NCI-H82 treated with DMSO at 0.1 percent for 48 hours (cell line): ENCODE data around the gene GMPPB.
"Not testable (repeated sequence)": the region's sequence is repeated elsewhere in the genome, so short reads cannot be mapped to it uniquely, and the experiment has no call there.

Source experiments
- DNase-seq: peaks from one replicate; lab custom pipeline; 2025; ENCODE audit not compliant: unreplicated experiment; lab: John Stamatoyannopoulos, UW

GMPPB gene

DNA sequence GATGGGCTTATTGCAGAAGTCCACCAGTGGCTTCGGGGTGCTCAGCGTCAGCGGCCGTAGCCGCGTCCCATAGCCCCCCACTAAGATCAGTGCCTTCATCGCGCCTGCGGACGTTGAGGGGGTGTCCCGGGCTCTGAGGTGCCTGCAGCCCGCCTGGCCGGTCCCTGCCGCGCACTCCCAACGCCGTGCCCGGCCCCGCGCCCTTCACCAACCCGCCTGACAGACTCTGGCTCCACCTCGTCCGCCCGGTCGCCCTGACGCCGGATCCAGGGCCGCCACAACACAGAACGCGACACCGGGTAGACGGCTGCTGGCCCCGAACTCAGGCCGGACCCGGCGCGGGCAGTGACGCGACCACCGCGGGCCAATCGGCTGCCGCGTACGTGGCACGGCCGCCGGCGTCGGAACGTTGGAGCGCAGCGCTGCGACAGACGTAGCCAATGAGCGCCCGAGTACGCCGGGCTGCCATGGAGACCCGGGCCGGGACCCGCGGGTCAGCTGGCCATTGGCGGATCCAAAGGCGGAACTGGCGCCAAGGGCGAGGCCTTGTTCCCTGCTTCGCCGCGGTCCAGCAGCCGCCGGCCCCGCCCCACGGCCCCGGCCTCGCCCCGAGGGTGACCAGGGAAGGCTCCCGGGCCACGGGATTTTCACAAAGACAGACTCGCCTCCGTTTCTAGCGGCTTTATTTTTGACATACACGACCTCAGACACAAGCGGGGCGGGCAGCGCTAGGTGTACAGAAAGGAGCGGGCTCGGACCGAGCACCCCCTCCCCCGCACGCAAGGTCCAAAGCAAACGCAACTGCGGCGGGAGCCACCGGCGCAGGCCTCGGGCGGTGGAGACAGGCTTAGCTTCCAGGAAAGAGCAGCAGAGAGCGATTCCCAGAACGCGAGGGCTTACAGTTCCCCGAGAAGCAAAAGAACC is at the start of gene GMPPB:
Gene GMPPB, minus strand, starts transcription at position 324 of the 924 bp plus-strand sequence. Its CDS starts 225 bp downstream, at position 99.
- peak; percentile 74 for DNase-seq

DNA sequence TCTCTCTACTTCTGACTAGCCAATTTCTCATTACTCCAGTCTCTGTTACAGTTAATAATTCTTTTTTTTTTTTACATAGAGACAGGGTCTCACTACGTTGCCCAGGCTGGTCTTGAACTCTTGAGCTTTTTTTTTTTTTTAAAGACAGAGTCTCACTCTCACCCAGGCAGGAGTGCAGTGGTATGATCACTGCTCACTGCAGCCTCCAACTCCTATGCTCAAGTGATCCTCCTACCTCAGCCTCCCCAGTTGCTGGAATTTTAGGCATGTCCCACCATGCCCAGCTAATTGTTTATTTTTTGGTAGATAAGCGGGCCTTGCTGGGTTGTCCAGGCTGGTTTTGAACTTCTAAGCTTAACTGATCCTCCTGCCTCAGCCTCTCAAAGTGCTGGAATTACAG is 49.0 kb upstream of the GMPPB start:
- DNase-seq: no peak

DNA sequence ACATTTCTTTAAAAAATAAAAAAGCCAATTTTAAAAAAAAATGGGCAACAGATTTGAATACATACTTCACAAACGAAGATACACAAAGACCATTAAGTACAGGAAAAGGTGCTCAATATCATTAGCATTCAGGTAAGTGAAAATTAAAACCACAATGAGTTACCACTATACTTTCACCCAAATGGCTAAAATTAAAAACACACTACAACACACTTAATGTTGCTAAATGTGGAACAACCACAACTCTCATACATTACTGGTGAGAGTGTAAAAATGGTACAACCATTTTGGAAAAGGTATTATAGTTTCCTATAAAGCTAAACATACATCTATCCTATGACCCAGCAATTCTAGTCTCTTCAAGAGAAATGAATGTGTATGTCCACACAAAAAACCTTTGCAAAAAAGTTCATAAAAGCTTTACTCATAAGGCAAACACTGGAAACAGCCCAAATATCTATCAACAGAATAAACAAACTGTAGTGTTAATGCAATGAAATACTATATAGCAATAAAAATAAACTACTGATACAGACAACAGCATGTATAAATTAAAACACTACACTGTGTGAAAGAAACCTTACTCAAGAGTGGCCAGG is 47.7 kb upstream of the GMPPB start:
- DNase-seq: no peak

DNA sequence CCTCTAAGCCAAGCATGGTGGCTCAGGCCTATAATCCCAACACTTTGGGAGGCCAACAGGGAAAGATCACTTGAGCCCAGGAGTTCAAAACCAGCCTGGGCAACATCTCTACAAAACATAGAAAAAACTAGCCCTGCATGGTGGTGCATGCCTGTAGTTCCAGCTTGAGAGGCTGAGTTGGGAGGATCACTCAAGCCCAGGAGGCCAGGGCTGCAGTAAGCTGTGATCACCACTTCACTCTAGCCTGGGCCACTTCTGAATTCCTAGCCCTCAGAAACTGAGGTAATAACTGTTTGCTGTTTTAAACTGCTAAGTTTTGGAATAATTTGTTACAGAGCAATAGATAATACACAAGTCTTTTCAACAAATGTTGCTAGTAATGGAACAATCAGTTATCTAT is 46.2 kb upstream of the GMPPB start:
- no peak for DNase-seq

DNA sequence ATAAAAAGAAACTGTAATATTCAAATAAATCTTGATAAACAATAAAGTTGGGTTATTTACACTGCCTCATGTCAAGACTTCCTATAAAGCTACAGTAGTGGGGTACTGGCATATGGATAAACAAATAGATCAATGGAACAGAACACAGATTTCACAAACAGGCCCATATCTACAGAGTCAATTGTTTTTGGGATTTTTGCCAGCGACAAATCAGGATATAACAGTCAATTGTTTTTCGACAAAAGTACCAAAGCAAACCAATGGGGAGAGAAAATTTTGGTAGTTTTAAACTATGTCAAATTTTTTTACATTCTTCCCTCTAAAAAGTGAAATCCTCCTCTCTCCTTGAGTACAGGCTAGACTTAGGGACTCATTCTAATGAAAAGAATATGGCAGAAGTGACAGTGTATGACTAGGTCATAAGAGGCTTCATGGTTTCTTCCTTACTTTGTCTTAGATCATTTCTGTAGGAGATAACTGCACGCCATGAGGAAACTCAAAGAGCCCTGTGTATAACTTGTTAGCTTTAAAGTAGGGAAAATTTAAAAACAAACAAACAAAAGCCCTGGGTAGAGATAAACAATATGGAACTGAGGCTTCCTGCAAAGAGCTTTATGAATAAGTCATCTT is 45.6 kb upstream of the GMPPB start:
- no peak for DNase-seq

DNA sequence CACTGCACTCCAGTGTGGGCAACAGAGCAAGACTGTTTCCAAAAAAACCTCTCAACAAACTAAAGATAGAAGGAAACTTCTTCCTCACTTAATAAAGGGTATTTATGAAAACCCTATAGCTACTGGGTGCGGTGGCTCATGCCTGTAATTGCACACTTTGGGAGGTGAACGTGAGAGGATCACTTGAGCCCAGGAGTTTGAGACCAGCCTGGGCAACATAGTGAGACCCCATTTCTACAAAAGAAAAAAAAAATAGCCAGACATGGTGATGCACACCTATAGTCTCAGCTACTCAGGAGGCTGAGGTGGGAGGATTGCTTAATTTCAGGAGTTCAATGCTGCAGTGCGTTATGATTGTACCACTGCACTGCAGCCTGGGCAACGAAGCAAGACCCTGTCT is 40.2 kb upstream of the GMPPB start:
- no peak for DNase-seq

DNA sequence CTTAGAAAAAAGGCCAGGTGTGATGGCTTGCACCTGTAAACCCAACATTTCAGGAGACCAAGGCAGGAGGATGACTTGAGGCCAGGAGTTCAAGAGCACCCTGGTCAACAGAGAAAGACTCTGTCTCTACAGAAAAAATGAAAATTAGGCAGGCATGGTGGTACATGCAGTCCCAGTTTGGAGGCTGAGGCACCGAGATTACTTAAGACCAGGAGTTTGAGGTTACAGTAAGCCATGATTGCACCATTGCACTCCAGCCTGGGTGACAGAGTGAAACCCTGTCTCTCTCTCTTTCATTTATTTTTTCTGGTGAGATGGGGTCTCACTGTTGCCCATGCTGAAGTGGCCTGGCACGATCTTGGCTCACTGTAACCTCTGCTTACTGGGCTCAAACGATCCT is 37.9 kb upstream of the GMPPB start:
- DNase-seq: no peak

DNA sequence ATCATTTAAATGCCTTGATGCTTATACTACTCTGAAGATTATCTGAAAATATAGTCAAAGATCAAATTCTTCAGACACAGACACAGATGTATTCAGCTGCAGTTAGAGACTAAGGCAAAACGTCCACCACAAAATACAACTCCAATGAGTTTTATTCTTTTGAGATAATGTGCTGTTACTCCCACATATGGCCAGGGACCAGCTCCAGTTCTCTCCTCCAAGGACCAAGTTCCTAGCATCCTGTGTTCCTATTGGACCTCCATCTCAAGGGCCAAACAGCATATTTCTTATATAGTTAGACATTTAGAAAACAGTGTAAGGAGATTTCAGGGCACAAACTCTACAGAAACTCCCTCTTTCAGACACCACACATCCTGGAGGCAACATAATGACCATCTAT is 35.5 kb upstream of the GMPPB start:
- DNase-seq: no peak

DNA sequence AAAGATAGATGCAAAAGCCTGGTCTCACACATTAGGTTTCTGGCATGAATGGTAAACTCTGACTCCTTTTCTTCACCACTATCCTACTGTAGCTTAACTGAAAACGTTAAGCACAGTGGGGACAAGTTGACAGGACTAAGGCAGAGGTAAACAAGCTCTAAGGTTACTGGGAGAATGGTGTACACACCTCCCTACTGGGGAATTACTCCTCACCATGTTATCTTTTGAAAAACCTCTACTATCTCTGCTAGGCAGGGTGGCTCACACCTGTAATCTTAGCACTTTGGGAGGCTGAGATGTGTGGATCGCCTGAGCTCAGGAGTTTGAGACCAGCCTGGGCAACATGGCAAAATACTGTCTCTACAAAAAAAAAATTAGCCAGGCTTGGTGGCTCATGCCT is 33.4 kb upstream of the GMPPB start:
- no peak for DNase-seq

DNA sequence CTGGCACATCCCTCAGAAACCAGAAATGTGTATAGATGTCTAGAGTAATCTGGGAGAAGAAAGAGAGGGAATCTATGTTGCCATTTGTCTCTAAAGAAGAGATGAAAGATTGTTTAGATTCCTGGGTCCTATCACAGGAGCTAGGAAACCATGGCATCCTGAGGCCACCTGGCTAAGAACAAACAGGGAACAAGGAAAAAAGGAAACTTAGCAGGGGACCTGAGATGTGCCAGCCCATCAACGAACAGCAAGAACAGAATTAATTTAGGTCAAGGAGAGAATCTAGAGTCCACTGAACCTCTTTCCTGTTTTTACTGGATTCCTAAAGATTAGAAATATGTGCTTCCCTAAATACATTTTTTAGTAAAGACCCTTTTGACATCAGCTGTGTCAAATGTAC is 32.3 kb upstream of the GMPPB start:
- DNase-seq: no peak

DNA sequence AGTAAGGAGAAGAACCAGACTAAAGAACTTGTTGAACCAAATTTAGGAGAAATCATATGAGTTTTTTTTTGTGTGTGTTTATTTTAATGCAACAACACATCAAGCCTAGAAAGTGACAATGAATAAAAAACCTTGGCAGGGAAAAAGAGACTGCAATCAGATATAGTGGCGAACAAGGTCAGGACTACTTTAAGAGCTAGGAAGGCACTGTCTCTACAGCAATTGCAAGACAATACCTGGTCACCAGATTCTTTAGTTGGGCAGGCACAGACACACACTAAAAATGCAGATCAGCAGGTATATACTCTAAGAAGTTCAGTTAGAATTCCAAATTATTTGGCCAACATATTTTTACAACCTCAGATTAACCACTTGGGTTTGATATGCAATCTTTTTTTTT is 30.8 kb upstream of the GMPPB start:
- no peak for DNase-seq

DNA sequence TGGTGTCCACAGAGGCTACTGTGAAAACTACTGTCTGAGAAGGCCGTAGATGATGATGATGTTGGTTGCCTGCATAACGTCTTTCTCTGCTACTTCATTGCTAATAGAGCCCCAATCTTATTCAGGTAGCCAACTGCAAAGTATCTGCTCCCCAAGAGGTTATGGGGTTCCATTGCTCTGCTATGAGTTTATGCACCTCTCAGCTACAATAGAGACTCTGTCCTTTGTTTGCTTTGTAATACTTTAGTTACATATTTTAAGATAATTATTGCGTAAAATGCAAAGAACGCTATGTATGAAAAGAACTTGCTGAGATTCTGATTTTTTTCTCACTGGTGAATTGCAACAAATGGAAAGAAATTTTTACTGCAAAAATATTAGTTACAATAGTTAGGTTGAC is 27.8 kb upstream of the GMPPB start:
- no peak for DNase-seq

DNA sequence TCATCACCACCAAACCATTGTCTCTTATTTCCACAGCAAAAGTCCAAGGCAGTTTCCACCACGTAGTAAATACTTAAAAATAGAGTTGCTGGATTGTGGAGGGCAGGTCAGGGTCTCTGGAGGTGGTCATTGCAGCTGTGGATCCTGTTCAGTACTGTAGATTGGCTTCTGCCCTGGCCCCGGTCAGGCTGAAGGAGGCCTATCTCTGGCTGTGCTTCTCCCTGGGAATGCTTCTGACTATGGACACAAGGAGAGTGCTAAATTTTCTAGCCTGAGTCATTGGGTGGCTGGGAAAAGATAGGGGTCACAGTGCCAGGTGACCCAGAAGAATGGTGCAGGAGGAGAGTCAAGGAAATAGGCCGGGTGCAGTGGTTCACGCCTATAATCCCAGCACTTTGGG is 26.3 kb upstream of the GMPPB start:
- no peak for DNase-seq

DNA sequence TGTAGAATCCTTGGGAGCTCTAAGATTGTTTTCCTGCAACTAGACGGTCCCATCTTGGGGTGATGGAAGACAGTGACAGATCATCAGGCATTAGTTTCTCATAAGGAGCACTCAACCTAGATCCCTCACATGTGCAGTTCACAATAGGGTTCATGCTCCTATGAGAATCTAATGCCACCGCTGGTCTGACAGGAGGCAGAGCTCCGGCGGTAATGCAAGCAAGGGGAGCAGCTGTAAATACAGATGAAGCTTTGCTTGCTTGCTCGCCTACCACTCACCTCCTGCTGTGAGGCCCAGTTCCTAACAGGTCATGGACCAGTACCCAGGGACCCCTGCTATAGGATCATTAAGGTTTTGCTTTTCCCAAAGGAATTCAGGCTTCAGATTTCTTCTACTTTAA is 25.1 kb upstream of the GMPPB start:
- DNase-seq: not testable (repeated sequence)

DNA sequence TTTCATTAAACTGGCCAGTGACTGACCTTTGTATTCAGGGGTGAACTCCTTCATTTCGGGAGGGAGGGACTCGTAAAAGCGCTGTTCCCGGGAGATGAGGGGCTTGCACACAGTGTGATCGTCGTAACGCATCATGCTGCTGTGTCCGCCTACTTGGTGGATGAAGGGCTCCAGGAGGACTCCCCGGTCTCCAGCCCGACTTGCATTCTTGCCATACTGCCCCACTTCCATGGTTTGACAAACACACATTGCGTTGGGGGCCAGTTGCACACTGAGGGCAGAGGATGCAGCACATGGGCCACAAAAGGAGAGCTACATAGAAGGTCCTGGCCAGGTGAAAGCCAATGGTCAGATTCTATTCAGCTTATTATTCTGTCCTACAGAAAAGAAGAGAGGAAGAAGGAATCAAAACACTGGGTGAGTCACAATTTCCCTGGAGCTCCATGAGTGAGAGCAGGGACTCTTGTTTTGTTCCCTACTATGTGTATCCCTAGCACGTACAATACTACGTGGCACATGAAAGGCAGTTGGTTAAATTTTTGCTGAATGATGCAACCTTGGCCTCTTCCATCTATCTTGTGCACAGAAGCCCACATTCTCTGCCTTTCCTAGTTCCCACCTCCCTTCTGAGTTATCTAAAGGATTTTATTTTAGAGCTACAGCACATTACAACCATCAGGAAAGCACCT is 24.2 kb upstream of the GMPPB start:
- DNase-seq: no peak

DNA sequence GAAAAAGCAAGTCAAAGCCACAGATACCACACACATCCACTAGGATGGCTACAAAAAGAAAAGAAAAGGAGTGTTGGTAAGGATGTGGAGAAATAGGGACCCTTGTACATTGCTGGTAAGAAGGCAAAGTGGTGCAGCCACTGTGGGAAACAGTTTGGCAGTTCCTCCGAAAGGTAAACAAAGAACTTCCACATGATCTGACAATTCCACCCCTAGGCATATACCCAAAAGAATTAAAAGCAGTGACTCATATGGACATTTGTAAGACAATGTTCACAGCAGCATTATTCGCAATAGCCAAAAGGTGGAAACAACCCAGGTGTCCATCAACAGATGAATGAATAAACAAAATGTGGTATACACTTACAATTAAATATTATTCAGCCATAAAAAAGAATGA is 22.2 kb upstream of the GMPPB start:
- no peak for DNase-seq

DNA sequence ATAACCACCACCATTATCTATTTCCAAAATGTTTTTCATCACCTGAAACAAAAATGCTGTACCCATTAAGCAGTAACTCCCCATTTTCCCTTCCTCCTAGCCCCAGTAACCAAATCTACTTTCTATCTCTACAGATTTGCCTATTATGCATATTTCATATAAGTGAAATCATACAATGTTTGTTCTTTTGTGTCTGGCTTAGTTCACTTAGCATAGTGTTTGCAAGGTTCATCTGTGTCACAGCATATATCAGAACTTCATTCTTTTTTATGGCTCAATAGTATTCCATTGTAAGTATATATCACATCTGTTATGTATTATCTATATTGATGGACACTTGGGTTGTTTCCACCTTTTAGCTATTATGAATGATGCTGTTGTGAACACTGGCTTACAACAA is 16.7 kb upstream of the GMPPB start:
- DNase-seq: no peak

DNA sequence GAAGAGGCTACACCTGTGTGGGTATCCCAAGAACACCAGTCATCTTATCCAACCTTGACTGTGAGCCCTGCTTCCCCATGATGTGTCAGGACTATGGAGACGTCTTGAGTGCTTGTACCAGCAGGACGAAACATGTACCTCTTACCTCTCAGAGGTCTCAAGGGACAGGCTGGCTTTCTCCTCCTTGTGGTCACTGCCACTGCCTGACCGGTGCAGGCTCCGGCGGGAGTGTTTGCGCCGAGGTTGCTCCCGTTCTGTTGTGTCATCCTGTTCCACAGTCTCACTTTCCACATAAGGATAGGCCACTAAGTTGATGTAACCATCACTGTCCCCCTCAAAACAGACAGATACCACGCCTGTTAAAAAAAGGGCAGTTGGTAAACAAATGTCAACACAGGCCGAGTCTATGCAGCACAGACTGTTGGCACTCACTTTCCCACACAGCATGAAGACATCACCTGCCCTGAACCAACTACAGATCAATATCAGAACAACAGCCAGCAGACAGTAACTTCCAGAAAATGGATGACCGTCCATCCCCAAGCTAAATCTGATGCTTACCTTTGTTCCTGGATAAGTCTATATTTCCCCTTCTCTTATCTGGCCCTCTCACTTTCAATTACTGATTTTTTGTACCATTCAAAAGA is 14.4 kb upstream of the GMPPB start:
- DNase-seq: no peak

DNA sequence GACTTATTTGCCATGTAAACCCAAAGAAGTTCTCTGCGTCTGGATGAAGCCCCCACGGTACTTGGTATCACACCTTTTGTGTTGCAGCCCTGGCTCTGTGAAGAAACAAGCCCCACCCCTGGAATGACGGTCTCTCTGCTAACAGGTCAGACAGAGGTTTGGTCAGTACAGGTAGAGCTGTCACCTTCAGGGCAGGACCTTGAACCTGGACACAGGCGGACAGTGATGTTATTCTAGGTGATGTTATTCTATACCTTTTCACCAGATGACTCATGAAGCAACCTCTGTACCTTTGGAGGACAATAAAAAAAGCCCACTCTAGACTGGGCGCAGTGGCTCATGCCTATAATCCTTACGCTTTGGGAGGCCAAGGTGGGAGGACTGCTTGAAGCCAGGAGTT is 11.0 kb upstream of the GMPPB start:
- DNase-seq: no peak

DNA sequence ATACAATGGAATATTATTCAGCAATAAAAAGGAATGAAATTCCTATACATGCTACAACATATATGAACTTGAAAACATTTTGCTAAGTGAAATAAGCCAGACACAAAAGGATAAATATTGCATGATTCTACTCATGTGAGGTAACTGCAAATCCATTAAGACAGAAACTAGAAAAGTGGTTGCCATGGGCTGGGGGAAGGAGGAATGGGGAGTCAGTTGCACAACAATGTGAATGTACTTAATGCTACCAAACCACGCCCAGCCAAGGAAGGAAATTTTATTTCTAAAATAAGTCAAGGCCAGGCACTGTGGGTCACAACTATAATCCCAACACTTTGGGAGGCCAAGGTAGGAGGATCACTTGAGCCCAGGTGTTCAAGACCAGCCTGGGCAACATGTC is 9.8 kb upstream of the GMPPB start:
- DNase-seq: no peak

DNA sequence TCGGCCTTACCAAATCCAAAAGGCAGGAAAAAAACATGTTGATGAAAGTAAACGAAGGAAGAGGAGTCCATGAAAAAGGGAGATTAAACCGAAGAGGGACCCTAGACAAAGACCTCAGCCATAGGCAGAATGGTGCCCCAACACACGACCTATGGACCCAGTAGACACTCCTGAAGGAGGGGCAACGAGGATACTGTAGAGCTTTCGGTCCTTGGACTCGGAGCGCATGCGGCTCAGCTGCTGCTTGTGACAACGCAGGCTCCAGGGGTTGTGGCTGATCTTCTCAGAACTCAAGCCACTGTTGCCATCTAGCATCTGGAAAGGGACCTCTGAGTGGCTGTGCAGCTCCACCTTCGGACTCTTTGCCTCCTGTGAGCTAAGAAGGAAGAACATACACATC is 8.8 kb upstream of the GMPPB start:
- no peak for DNase-seq
